Measurements from ENCODE around the gene BPIFB6.

- TF ChIP-seq CTCF (IDR thresholded peaks at IDR 0.05), result no peak
- no peak for TF ChIP-seq POLR2AphosphoS5 (IDR thresholded peaks at IDR 0.05; ENCODE audit: low read depth, low read length)
- TF ChIP-seq REST (IDR thresholded peaks at IDR 0.05; ENCODE audit: insufficient read depth in 1 of 2, low read depth in 2 of 2, low read length in 1 of 2), result no peak
- TF ChIP-seq SIN3A (IDR thresholded peaks at IDR 0.05; ENCODE audit: borderline replicate concordance, insufficient read depth, low read depth, low read length), result no peak
Measured at GRCh38 chr20:33022694-33023438, 8.6 kb upstream of the BPIFB6 start.

Measured in Panc1 (cell line).